ENCODE measurements around the gene SULT2B1. TPM values are rescaled to one million over a fixed set of nuclear protein-coding genes. Genes with fewer than 3 reads are reported as not detected.
"Not testable (repeated sequence)": the region's sequence is repeated elsewhere in the genome, so short reads cannot be mapped to it uniquely, and the experiment has no call there.

SULT2B1 gene
- total RNA-seq, 1 donor from 2014 or later = not detected

DNA sequence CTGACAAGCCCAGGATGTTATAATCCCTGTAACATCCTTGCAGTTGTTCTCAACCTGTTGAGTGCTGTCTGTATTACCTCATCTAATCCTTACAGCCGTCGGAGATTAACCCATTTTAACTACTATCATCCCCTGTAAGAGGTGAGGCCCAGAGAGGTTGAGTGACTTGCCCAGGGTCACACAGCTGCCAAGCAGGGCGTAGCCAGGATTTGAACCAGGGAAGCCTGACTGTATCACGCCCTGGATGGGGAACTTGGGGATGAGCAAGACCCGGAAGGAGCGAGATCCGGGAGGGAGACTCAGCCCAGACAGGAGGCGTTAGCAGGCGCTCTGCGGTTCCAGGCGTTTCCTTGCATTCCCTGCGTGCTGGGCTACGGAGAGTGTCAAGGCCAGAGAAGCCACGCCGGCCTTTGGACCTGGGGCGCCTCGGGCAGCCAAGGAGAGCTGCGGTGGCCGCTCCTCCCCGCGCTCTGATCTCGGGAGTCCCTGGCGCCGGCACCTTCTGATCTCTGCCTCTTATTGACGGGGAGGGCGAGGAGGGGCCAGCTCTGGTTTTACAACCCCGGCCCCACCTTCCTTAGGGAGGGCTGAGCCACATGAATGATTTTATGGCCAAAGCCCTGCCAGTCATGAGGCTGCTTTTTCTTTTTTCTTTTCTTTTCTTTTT, 6.2 kb downstream of the SULT2B1 start:
- no peak for DNase-seq

DNA sequence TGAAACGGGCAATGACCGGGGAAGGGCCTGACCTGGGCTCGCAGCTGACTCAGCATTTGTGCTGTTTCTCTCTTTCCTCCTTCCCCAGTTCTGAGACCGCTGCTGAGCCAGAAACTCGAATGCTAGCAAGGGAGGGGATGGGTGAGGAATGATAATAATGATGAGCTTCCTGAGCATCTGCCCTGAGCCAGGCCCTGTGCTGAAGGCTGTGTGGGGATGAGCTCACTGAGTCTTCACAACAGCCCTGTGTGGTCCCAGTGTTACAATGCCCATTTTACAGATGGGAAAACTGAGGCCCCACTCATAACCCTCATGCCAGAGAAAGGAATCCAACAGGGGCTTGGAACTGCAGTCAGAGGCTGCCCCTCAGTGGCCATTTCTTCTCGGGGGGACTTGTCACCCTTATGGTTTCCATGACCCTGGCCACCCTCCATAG, 8.1 kb downstream of the SULT2B1 start:
- no peak for DNase-seq

DNA sequence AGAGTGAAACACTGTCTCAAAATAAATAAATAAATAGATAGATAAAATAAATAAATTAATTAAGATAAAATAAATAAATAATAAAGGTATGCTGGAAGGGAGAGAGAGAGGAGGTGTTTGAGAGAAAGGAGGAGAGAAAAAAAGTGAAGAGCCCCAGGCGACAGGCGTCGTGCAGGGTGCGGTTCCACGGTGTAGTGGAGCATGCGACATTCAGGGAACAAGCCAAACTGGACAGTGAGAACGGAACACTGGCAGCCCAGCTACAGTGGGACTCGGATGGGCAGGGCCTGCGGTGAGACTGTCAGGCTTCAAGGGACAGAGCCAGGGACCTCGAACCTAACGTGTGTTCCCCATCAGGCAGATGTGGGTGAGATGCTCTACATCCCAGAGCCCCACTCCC, 9.4 kb downstream of the SULT2B1 start:
- DNase-seq = no peak

DNA sequence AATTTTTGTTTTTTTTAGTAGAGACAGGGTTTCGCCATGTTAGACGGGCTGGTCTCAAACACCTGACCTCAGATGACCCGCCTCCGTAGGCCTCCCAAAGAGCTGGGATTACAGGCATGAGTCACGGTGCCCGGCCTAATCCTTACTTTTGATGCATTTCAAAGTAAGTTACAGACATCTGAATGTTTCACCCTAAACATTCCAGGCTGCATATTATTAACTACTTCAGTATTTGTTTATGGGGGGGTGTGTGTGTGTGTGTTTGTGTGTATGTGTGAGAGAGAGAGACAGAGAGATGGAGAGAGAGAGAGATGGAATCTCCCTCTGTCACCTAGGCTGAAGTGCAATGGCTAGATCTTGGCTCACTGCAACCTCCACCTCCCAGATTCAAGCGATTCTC, 13.1 kb downstream of the SULT2B1 start:
- DNase-seq = no peak

DNA sequence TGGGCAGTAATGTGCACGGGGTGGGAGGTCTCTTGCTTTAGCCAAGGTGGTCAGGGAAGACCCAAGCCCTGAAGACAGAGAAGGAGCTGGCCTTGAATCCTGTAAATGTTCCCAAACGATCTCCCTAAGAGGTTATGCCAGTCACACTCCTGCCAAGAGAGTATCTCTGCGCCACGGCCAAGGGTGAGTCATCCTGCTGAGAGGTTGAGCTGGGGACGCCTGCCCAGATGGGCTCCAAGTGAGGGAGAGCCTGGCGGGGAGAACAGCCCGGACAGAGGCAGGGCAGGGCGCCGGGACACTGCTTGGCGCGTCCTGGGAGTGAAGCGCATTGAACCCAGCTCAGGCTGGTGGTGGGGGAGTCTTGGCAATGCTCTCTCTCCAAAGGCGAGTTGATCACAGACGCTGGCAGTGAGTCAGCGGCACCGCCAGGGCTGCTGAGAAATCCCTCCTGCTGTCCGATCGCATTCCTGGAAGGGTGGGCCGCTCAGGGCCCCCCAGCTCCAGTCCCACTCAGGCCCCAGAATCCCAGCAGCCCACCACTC, 16.4 kb downstream of the SULT2B1 start:
- DNase-seq = peak; percentile 72

DNA sequence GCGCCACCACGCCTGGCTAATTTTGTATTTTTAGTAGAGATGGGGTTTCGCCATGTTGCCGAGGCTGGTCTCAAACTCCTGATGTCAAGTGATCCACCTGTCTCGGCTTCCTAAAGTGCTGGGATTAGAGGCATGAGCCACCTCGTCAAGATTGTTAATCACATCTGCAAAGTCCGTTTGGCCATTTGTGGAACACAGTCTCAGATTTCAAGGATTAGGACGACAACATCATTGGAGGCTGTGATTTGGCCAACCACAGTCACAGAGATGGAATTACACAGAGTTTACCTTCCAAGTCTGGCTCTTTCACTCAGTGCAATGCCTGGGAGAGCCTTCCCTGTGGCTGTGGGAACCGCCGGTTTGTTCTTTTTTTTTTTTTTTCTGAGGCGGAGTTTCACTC, 17.8 kb downstream of the SULT2B1 start:
- DNase-seq = no peak

DNA sequence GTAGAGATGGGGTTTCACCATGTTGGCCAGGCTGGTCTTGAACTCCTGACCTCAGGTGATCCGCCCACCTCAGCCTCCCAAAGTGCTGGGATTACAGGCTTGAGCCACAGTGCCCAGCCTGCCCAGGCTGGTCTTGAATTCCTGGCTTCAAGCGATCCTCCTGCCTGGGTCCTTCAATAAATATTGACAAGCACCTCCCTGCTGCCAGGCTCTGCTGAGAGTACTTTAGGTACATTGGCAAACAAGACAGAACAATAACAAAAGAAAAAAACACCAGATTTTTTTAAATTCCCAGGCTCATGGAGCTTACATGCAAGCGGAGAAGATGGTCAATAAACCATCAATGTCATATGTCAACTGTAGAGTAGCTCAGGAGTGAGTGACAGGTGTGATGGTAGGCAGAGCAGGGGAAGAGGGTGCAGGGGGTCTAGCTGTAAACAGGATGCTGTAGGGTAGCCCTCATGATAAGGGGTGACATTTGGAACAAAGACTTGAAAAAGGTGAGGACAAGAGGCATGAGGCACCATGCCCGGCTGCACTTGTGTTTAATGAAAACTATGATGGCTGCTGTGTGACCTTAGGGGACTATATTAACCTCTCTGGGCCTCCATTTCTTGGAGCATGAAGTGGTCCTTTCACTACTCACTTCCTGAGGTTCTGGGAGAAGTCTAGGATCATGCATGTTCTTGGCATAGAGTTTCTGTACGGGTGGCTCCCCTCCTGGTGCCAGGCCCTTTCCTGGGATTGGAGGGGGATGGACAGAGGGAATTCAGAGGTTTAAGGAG, 19.6 kb downstream of the SULT2B1 start:
- no peak for DNase-seq

DNA sequence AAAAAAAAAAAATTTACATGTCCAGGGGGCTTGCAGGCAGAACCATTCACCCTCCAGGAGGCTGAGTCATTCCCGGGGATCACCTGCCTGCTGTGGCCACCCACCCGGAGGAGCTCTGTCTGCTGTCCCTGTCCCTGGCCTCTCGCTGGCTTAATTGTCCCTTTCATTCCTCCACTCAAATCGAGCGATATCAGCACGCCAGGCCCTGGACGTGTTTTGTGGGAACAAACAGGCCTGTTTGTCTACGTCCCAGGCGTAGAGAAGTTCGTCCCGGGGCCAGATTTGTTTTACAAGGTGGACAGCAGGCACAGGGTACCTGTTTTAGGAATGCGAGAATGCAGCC, 21.2 kb downstream of the SULT2B1 start:
- no peak for DNase-seq

DNA sequence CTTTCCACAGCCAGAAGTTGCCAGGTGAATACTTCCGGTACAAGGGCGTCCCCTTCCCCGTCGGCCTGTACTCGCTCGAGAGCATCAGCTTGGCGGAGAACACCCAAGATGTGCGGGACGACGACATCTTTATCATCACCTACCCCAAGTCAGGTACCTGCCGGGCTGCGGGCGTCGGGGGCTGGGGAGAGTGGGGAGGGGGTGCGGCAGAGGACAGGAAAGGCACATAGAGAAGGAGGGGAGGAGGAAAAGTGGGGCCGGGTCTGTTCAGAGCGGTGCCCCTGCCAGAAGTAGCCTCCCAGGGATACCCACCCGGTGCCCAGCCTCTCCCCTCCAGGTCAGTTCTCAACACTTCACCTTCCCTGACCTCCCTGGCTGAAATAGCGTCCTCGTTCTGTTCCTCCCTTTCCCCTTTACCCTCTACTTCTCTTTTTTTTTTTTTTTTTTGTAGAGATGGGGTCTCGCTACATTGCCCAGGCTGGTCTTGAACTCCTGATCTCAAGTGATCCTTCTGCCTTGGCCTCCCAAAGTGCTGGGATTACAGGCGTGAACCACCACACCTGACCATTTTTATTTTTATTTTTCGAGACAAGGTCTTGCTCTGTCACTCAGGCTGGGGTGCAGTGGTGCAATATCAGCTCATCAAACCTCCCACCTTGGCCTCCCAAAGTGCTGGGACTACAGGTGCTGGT, 24.1 kb downstream of the SULT2B1 start:
- no peak for DNase-seq

DNA sequence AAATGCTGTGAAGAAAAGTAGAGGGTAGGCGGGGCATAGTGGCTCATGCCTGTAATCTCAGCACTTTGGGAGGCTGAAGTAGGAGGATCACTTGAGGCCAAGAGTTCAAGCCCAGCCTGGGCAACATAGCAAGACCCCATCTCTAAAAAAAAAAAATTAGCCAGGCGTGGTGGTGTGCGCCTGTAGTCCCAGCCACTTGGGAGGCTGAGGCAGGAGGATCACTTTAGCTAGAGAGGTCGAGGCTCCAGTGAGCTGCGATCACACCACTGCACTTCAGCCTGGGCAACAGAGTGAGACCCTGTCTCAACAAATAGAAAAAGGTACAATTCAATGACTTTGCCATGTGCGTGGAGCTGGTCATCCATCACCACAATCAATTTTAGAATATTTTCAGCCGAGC, 25.9 kb downstream of the SULT2B1 start:
- not testable (repeated sequence) for DNase-seq

DNA sequence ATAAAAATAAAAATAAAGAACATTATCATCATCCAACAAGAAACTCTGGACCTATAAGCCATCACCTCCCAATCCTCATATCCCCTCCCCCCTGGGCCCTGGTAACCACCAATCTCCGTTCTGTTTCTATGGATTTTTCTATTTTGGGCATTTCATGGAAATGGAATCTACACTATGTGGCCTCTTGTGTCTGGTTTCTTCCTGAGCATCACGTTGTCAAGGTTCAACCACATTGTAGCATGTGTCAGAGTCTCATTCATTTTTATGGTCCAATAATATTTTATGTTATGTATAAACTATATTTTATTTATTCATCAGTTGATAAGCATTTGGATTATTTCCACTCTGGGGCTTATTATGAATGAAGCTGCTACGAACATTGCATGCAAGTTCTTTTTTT, 26.9 kb downstream of the SULT2B1 start:
- no peak for DNase-seq

DNA sequence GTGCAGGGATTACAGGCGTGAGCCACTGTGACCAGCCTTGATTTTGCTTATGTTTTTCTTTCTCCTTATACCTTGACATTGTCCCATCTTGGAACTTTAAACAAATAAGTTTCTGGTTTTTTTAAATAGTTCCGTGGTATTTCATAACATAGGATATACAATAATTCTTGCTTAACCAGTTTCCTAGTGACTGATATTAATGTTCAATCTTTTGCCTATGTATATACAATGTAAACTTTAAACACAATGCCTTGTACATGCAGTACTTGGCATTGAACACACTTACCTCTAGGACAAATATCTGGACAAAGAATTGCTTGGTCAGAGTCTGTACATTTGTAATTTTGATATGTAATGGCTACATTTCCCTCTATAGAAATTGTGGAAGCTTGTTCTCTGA, 30.2 kb downstream of the SULT2B1 start:
- no peak for DNase-seq

DNA sequence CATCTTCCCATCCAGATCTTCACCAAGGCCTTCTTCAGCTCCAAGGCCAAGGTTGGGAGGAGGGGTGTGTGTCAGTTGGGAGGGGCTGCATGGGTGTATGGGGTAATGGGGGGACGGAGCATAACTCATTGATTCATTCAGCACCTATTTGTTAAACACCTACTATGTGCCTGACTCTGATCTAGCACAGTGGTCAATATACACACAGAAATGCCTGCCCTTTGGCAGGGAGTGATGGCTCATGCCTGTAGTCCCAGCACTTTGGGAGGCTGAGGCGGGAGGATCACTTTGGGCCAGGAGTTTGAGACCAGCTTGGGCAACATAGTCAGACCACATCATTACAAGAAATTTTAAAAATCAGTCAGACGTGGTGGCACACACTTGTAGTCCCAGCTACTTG, 35.4 kb downstream of the SULT2B1 start:
- no peak for DNase-seq

DNA sequence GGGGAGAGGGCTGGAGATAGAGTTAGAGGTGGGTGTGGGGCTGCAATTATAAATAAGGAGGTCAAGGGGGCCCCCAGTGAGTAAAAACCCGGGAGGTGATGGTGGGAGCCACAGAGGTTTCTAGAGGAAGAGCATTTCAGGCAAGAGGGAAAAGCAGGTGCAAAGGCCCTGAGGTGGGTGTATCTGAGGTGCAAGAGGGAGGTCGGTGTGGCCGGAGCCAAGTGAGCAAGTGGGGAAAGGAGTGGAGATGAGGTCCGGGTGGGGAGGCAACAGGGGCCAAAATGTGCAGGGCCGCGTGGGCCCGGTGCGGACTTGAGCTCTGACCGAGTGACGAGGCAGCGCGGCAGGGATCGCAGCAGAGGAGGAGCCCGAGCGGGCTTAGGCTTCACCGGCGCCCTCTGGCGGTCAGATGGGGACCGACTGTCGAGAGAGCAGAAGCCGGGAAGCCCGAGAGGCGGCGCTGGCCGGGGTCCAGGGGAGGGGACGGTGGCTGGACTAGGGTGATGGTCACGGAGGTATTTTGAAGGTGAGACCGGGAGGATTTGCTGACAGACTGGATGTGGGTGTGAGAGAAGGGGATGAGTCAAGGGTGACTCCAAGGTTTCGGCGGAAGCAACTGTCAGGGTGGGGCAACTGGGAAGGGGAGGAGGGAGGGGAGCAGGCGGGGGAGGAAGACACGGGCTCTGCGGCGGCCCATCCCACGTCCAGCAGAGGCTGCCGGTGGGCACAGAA, 36.9 kb downstream of the SULT2B1 start:
- DNase-seq = peak; percentile 77

DNA sequence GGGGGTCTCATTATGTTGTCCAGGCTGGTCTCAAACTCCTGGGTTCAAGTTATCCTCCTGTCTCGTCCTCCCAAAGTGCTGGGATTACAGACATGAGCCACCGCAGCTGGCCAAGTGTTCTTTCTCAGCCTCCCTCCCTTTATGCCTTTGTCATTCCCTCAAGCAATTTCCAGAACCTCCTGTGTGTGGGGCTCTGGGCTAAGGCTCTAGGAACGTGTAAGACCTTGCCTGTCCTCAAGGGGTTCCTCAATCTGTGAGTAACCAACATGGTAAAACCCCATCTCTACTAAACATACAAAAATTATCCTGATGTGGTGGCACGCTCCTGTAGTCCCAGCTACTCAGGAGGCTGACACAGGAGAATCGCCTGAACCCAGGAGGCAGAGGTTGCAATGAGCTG, 39.0 kb downstream of the SULT2B1 start:
- no peak for DNase-seq

DNA sequence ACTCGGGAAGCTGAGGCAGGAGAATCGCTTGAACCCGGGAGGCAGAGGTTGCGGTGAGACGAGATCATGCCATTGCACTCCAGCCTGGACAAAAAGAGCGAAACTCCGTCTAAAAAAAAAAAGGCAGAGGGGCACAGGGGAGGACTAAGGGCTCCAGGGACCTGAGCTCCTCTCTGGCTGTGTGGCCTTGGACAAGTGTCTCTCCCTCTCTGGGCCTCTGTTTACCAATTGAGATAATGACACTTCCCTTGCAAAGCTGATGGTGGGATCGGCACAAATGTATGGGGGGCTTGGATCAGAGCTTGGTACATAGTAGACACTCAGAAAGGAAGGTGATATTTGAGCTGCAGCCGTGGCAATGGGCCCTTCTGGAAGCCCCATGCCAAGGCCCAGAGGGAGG, 43.2 kb downstream of the SULT2B1 start:
- DNase-seq = no peak

DNA sequence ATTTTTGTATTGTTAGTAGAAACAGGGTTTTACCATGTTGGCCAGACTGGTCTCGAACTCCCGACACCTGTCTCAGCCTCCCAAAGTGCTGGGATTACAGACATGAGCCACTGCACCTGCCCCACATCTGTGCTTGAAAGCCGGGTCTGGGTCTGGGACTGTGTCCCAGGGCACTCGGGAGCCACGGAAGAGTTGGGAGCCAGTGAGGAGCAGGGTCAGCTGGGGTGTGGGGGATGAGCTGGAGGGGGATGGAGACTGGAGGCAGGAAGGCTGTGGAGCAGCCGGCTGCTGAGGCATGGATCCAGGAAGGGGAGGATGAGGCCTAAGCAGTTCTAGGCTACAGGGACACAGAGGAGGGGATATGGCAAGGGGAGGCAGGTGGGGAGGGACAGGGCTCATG, 43.9 kb downstream of the SULT2B1 start:
- DNase-seq = no peak

DNA sequence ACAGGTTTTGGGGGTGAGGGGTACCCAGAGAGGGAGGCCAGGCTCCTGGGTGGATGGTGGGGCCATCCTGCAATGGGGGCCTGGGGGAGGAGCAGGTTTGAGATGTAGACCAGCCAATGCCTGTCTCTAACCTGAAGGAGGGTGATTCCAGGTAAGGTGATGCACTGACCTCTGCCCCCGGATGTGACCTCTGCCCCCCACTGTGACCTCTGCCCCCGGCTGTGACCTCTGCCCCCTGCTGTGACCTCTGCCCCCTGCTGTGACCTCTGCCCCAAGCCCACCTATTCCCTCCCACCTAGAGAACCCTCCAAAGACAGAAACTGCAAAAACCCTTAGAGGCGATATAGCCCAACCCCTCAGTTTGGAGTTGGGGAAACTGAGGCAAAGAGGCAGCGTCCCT, 44.3 kb downstream of the SULT2B1 start:
- DNase-seq = no peak

DNA sequence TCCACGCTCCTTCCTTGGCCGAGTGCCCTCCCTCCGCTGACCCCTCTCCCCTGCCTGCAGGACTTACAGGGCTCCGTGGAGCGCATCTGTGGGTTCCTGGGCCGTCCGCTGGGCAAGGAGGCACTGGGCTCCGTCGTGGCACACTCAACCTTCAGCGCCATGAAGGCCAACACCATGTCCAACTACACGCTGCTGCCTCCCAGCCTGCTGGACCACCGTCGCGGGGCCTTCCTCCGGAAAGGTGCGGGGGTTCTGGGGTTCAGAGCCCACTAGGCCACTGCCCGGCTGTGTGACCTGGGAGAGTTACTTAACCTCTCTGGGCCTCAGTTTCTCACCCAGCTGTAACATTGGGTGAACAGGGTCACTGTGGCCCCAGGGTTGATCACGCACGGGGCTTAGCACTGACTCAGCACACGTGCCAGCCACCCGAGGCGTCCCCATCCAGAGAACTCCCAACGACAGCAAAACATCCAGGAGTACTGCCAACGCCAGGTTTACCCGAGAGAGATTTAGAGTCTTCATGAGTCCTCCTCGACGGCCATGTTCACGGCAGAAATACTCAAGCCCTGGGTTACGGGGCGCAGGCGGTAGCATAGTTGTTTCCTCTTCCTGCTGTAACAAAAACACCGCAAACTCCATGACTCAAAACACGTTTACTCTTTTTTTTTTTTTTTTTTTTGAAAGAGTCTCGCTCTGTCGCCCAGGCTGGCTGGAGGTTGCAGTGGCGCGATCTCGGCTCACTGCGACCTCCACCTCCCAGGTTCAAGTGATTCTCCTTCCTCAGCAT, 44.9 kb downstream of the SULT2B1 start:
- no peak for DNase-seq

DNA sequence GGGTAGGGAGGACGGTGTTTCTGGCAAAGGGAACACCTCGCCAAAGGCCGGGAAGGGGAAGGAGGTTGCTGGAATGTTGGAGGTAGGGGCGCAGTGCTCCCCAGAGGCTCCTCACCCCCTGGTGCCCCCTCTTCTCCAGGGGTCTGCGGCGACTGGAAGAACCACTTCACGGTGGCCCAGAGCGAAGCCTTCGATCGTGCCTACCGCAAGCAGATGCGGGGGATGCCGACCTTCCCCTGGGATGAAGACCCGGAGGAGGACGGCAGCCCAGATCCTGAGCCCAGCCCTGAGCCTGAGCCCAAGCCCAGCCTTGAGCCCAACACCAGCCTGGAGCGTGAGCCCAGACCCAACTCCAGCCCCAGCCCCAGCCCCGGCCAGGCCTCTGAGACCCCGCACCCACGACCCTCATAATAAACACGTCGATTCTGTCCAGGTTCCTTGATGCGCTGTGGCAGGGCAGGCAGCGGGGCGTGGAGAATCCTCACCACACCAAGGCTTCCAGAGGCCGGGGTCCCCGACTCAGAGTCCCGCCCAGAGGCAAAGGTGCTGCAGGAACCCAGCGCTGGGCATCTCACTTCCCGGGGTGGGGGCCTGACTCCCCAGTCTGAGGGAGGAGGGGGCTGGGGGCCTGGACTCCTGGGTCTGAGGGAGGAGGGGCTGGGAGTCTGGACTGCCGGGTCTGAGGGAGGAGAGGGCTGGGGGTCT, 47.2 kb downstream of the SULT2B1 start:
- no peak for DNase-seq
